ENCODE data around the gene CCNDBP1.
"Not testable (repeated sequence)": the region's sequence is repeated elsewhere in the genome, so short reads cannot be mapped to it uniquely, and the experiment has no call there.

The CCNDBP1 gene

DNA sequence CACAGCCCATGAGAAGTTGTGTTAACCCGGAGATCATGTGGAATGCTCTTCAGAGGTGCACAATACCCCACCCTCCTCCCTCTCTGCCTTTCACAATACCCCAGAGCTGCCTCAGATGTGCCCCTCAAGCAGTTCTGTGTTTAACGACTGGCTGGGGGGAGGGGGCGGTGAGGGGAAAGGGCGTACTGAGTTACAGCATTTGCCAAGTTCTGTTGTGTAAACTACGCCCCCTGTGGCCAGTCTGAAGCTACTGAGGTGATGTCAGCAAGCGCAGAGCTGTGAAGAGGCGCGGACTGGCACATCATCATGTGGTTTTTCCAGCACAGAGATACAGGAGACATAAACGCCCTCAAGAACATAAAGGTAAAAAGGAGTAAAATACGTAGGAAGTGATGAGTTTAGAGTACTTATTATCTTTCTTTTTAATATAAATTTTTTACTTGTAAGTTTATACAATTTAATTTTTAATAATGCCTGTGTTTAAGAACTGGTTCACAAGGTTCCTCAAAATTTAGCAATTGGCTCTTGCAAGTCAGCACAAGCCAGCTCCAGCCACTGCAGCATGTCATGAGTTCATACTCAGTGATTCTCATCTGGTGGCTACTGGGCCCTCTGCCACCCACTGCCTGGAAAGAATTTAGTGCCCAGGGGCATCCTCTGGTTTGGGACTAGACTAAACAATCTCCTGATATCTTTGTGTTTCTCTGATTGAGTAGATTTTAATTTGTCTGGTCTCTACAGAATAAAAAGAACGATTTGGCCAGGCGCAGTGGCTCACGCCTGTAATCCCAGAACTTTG lies 33.9 kb downstream of the CCNDBP1 start:
- no peak for DNase-seq

DNA sequence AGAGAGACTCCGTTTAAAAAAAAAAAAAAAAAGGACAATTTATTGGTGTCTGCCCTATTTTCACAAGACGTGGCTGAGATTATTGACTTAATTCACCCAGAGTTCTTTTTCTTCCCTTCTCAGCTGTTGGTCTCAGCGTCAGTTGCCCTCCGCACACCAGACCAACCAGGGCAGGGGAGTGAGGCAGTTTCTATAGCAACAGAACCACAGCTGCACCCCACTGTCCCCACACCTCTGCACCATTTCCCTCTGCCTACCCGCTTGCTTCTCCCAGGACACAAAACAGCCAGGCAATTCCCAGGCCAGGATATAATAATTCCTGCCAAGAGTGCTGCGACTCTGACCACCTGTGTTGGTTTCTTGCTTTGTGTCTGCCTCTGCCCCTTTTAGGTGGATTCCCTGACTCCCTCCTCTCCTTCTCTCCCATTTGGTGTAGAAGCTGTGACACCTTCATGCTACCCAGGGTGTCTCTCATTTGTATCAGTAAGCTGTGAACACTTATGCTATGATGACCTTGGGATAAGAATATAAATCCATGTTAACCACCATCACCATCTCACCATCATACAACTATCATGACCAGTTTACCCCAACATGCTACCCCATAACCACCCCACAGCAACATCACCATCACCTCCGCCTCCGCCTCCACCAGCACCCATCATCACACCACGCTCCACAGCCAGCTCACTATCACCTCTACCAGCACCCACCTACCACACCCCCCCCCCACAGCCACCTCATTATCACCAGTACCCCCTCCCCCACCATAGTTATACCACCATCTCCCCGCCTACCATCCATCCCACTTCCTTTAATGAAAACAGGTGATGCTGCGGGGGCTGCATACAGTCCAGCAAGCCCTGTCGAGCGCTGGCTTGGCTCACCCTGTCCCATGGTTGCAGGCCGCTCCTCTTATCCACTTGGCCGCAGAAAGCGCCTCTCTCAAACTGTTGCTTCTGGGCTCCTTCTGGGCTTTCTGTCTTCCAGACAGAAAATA lies 35.0 kb downstream of the CCNDBP1 start:
- no peak for DNase-seq

DNA sequence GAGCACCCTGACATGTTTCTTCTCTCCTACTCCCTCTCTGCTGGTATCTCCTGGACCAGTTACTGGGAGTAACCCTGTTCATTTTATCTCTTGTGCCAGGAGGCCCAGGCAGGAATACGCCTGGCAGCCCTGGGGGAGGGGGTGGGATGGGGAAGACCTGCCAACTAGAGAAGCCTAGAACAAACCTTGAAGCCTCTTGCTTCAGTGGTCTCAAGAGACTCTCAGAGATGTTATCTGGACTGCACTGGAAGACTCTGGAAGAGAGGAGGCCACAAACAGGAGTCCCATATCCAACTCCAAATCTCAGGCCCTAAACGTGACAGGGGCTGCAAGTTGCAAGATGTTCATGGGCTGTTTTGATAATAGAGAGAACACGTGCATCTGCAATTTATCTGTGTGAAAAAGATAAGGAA lies 35.8 kb downstream of the CCNDBP1 start, which contains the start of gene EPB42:
Gene EPB42 (minus strand): TSS at position 28 of the 413 bp plus-strand sequence. CDS start 193 bp downstream, outside the sequence.
- no peak for DNase-seq

DNA sequence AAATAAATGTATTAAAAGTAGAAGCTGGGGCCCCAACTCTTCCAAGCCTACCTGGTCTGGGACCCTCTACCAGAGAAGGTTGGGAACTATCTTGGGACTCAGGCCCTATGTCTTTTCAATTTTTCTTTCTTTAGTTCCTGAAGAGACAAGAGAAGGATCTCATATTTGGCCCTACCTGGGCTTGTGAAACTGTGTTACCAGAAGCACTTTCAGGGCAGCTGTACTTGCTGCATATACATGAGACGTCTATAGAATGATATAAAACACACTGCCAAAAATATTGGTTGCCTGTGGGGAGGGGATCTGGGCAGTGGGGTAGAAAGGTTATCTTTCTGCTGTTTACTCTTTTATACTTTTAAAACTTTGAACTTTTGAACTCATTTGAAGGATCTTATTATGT lies 36.2 kb downstream of the CCNDBP1 start:
- no peak for DNase-seq

DNA sequence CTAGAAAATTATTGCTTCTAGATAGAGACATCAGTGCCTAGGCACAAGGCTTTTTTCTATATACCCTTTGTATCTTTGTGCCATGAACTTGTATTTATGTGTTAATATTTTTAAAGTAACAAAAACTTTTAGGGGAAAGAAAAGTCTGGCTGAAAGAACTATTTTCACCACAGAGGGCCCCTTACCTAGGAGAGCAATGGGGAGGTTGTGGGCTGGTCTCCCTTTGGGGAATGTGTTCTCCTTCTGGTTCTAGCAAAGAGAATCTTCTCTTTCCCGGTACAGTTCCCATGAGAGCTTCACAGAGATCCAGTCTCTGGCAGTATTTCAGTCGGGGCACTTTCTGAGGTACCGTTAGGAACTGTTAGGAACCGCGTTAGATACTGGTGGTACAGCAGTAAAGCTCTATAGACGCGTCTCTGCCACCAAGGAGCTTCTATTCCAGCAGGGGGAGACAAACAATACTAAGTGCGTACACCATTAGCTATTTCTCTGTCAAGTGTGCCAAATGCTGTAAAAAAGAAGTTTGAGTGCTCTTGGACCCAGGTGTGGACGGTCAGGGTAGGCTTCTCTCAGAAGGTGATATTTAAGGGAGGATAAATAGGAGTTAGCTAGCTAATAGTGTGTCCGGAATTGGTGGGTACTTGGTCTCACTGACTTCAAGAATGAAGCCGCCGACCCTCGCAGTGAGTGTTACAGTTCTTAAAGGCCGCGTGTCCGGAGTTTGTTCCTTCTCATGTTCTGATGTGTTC lies 40.2 kb downstream of the CCNDBP1 start:
- no peak for DNase-seq

DNA sequence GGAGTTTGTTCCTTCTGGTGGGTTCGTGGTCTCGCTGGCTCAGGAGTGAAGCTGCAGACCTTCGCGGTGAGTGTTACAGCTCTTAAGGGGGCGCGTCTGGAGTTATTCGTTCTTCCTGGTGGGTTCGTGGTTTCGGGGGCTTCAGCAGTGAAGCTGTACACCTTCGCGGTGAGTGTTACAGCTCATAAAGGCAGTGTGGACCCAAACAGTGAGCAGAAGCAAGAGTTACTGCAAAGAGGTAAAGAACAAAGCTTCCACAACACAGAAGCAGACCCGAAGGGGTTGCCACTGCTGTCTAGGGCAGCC lies 40.7 kb downstream of the CCNDBP1 start:
- not testable (repeated sequence) for DNase-seq

DNA sequence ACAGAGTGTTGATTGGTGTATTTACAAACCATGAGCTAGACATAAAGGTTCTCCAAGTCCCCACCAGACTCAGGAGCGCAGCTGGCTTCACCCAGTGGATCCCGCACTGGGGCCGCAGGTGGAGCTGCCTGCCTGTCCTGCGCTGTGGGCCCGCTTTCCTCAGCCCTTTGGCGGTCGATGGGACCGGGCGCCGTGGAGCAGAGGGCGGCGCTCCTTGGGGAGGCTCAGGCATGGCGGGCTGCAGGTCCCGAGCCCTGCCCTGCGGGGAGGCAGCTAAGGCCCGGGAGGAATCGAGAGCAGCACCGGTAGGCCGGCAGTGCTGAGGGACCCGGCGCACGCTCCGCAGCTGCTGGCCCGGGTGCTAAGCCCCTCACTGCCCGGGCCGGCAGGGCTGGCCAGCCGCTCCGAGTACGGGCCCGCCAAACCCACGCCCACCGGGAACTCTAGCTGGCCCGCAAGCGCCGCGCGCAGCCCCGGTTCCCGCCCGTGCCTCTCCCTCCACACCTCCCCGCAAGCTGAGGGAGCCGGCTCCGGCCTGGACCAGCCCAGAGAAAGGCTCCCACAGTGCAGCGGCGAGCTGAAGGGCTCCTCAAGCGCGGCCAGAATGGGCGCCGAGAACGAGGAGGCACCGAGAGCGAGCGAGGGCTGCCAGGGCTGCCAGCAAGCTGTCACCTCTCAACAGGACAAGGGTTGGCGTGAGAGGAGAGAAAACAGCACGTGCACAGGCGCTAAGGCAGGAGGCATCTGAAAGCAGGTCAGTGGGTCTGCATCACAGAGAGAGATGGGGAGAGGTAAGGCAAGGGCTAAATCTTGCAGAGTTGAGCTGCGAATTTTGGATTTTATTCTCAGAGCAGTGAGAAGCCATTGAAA lies 41.5 kb downstream of the CCNDBP1 start:
- DNase-seq = no peak

DNA sequence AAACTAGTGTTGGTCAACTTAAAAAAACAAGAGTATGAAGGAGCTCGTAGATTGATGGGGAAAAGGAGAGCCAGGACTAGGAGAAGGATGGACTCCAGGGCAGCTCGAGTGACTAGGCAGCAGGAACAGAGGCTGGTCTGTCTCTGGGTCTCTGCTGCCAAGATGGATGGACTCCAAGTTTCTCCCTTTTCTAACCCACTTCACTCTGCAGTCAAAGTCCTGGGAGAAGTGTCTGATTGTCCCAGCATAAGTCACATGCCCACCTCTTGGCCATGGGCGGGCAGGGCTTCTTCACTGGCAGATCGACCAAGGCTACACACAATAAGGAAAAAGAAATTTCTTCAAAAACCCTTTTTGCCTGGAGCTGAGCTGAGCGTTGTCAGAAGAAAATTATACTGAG lies 44.8 kb downstream of the CCNDBP1 start:
- no peak for DNase-seq

DNA sequence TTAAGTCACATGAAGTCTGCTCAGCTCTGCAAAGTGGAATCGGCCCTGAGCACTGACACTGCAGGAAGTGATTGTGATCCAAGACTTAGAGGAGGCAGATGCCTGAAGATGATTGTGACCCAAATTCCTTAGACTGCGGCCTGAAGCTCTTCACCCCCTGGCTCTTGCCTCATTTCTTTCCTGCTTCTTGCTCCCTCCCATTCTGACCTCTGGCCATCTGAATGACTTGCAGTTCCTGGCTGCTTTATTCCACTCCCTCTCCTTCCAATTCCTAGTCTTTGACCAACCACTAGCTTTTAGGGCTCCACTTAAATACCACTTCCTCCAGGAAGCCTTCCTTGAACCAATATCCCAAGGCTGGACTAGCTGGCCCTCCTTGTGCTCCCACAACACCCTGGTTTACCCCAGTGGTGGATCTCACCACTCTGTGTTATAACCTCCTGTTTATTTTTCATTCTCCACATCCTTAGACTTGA lies 45.5 kb downstream of the CCNDBP1 start:
- no peak for DNase-seq

DNA sequence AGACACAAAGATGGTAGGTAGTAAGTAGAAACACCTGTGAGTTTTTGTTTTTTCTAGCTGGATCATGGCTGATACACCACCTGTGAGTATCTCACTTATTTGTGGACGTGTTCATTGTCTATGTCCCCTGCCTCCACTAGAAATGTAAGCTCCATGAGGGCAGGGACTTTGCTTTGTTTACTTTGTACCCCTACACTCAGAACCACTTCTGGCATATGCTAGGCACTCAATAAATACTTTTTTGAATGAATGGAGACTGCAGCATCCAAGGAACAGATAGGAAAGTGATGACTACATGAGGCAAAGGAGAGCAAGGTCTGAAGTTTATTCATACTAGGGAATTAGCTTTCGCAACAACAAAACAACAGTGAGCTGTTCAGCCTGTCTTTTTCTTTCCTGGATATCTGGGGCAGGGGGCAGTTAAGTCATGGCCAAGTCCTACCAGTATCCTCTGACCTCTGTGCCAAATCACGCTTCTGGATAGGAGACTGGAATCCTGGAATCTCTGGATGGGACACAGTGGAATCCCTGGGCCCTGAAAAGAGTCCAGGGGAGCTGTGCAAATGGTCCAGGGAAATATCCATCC lies 47.2 kb downstream of the CCNDBP1 start:
- DNase-seq = no peak

DNA sequence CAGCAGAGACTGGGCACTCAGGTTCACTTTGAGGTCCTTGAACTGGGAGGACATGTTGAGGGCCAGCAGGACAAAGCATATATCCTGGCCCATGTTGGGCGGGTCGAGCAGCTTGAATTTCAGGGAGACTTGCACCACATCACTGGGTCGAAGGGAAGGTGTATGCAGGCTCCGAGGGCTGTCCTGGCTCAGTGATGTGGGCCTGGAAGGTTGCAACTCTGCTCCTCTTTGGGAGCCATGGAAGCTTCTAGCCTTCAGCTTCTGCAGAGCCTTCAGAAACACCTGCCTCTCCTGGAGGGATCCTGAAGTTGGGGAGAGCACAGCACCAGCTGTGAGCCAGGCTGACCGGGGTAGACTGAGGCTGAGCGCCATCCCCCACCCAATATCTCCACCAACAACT lies 50.3 kb downstream of the CCNDBP1 start:
- no peak for DNase-seq

DNA sequence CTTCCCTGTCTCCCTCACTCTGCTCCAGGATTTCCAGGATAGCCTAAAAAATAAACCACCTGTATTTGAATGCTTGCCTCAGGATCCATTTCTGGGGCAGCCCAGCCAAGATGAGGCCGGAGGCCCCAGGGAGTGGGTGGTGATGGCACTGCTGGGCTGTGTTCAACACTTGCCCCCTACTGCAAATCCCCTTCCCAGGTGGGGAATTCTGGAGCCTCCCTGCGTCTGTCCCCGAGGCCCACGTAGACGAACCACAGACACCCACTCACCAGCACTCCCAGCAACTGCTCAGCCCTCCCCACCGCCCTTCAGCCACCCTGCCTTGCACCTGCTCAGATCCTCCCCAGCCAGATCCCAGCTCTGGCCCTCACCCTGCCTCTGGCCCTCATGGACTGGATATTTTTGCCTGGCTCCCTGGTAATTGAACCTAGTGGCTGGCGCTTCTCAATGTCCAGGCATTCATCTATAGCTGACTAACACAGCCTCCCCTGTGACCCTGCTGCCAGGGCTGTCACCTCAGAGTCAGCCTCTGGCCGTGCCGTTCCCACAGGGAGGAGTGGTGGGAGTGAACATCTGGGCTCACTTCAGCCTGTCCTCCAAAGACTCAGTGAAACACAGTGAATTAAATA lies 52.8 kb downstream of the CCNDBP1 start:
- no peak for DNase-seq

DNA sequence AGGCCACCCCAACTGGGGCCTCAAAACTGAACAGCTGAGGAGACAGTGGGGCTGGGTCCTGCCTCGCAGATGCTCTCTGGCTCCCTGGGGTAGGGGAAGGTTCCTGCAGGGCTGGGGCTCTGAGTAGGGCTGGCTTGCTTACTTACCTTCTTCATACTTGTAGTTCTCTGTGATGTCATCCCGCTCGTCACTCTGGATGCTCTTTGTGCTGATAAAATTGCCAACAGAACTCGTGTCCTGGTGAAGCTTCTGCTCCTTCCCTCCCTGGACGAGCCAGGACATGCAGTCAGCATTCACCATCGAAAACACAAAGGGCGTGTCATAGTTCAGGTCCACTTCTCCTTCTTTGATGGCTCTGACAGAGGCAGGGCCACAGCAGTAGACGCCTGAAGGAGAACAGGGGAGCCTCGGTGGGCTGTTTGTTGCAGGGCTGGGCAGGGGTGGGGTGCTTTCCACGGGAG lies 53.5 kb downstream of the CCNDBP1 start:
- no peak for DNase-seq

DNA sequence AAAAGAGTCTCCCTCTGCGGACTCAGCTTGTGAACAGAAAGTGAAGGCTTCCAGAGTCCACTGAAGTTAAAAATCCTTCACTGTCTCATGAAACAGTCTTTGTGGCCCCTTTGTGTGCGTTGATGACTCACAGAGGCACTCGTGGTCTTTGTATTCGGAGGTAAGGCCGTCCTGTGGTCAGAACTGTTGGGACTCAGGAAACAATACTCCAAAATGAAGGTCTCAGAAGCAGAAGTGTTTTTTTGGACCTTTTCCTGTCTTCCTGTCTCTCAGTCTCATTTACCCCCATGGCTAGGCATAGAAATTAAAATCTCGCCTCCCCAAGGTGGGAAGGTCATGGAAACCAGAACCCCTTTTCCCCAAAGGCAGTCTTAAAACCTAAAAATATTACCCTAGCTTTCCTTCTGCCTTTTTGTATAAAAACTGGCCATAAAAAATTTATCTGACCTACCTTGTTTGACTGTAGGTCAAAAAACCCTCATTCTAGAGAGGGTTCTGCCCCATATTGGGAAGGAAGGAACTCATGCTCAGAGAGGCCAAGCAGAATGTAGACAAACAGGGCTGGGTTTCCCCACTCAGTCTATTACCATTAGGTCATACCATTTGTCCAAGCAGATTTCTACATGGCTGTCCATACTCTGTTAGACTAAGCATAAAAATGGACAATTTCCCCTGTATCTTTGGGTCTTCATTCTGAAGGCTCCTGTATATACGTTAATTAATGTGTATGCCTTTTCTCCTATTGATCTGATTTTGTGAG lies 54.7 kb downstream of the CCNDBP1 start:
- no peak for DNase-seq

DNA sequence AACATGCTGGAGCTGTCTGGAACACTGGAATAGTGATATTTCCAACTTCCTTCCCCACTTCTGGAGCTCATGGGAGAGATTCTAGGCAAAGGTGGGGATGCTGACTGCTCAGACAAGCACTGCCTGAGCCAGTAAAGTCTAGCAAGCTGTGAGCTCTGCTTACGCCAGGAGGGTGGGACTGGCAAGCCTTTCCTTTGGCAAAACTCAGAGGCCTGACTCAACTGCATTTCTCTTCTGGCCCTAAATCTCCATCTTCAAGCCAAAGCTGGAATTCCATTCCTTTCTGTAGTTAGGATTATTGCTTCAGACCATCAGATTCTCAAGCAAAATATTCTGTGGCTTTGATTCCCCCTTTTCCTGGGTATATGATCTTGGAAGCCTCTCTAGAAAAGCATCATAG lies 55.9 kb downstream of the CCNDBP1 start:
- DNase-seq = no peak

DNA sequence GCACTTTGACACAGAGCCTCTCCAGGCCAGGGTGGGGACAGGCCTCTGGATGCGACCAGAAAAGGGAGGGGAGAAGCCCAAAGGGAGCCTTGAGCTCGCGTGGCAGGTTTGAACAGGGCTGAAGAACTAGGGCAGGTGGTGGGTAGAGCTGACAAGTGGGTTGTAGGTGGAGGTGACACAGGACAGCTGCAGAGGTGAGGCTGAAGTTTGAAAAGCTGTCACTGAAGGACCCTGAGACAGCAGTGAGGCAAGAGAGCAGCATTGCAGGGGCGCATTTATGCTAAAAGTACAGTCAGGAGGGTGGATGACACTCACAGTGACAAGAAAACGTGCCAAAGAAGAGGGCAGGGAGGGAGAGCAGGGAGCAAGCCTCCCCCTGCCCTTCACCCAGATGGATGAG lies 57.4 kb downstream of the CCNDBP1 start:
- no peak for DNase-seq

DNA sequence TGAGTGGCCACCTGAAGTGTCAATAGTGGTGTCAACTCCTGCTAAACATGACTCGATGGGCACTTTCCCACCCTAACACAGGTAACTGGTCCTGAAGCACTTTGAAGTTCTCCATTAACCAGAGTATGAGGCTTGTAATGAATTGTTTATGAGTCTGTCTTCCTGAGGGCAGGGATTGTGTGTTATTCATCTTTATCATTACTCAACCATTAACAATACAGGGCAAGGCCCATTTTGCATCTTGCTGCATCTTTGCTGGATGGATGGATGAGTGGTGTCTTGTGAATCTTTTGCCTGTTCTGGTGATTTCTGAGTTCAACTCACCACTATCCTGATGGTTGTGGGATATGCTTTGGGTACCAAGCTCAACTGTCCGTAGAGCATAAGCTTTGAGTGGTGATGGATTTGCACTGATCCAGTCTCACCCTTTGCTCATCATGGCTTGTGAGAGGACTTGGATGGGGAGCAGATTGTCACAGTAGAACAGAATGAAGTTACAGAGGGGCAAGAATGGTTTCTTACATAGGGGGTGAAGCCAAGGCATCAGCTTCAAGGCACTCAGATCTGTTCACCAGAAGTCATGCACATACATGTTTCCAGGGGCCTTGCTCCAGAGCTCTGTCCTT lies 57.9 kb downstream of the CCNDBP1 start:
- DNase-seq = no peak

DNA sequence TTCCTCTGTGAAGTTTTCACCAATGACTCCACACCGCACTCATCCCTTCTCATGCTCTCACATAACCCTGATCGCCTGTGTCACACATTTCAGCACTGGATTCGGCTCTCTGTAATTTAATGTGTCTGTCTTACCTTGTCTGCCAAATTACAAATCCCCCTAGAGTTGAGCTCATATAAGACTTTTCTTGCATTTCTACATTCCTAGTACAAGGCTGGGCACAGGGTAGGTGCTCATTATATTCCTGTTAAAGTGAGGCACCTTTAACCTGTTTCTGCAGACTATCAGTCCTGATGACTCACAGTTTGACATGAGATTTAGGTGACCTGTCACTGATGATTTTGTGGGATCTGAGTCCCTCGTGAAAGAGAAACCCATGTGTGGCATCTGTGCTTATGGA lies 58.9 kb downstream of the CCNDBP1 start:
- DNase-seq = no peak

DNA sequence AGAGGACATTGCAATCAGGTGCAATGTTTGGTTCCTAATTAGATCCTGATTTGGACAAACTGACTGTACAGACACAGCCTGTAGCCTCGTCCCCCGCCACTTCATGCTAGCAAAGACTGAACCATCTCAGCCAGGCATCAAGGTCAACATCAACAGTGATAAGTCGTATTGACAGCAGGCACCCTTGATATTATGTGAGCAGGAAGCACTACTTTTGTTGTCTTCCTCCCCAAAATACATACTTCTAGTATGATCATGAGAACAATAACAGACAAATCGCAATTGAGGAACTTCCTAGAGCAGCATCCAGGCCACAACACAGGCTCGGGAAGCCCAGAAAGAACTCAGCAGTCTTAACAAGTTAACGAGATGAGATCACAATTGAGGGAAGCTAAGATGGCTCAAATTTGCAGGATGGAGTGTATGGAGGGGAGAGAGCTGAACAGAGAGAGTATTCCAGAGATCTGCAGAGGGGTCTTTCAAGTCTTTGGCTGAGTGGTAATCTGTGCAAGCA lies 61.1 kb downstream of the CCNDBP1 start:
- no peak for DNase-seq
